Measurements from ENCODE around the gene PECR.
"Not testable (repeated sequence)": the region's sequence is repeated elsewhere in the genome, so short reads cannot be mapped to it uniquely, and the experiment has no call there.

Gene PECR

DNA sequence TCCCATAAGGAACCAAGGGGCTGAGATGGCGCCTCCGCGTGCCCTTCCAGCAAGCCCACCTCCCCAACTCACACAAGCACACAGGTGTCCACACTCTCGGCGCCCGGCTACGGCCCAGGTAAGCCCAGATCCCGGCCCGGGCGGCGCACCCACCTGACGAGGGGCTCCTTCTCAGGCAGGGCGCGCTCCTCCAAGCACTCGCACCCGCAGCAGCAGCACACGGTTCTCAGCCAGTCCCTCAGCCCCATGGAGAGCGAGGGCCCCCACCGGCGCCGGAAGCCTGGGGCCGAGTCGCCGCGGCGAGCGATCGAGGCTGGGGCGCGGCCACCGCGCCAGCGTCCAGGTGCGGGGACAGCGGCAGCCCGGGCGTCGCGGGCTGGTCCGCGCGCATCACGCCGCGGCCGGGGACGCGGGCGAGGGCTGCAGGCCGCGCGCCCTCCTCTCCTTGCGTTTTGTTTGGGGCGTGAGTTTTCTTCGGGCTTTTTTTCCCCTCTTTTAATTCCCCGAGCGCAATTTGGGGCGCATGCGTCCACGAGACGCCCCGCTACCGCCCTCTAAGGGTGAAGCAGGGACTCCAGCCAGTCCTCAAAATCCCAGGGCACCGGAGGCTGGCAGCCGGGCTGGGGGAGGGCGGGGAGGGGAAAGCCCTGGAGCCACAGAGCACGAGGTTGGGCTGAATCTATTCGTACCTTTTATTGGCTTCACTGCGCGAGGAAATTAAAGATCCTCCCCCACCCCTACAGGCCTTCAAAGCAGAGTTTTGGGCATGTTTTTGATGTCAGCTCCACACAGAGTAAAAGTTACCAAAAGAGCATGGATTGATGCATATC is 68.3 kb downstream of the PECR start, which contains the start of gene MREG:
MREG (minus strand) TSS at position 472 of the 830 bp plus-strand sequence; CDS start at position 248, 224 bp downstream.
- TF ChIP-seq, protein P1, sequence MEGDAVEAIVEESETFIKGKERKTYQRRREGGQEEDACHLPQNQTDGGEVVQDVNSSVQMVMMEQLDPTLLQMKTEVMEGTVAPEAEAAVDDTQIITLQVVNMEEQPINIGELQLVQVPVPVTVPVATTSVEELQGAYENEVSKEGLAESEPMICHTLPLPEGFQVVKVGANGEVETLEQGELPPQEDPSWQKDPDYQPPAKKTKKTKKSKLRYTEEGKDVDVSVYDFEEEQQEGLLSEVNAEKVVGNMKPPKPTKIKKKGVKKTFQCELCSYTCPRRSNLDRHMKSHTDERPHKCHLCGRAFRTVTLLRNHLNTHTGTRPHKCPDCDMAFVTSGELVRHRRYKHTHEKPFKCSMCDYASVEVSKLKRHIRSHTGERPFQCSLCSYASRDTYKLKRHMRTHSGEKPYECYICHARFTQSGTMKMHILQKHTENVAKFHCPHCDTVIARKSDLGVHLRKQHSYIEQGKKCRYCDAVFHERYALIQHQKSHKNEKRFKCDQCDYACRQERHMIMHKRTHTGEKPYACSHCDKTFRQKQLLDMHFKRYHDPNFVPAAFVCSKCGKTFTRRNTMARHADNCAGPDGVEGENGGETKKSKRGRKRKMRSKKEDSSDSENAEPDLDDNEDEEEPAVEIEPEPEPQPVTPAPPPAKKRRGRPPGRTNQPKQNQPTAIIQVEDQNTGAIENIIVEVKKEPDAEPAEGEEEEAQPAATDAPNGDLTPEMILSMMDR (IDR thresholded peaks at IDR 0.05), result peak; percentile 46
- DNase-seq (ENCODE audit: low spot score), result no peak
- peak within 1 kb of the TSS in 1 of 2 donors; percentile 18 for H3K27ac ChIP-seq
- H3K4me3 ChIP-seq, result peak within 1 kb of the TSS; percentile 76

DNA sequence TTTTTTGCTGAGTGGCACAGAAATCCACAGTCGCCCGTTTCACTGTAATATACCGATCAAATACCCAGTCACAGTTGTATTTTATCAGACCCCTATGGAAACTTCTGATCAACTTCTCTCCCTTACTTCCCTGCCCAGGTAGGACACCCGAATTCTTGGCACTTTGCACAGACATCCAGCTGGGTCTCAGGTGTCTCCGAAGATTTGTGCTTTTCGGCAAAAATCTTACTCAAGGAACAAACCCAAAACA is 68.9 kb downstream of the PECR start:
- no peak for DNase-seq (ENCODE audit: low spot score)
- Histone ChIP-seq H3K4me3 (peak overlapping the region; percentile 76), H3K27ac (no peak overlapping the region)
- TF ChIP-seq, protein P1 (IDR thresholded peaks at IDR 0.05), result no peak

DNA sequence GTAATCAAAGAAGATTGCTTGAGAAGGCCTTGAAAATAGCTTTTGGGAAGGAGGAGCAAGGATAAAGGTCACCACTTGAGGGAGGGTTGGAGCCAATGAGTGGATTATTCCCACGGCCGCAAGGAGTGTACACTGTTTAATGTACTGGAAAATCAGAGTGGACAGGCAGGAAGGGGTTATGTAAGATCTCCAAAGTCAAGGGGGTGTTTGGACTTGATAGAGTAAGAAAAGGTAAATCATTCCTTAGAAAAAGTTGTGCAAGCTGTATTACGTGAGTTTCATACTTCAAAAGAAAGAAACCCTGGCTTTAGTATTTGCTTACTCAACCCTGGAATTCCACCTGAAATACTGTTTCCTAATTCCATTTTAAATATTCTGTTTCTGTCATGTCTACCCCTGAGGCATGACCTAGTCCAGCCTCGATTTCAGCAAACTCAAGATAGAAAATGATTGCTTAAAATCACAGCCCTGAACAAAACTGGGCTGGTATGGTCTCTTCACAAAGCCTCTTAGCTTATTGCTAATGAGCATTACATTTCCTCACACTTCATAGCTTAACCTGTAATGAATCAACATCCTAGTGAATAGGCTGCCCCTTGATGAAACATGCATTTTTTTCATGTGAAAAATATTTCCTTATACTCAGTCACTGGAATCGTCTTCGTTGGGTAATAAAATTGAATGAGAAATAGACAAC is 69.3 kb downstream of the PECR start:
- DNase-seq (ENCODE audit: low spot score), result no peak
- peak overlapping the region; percentile 76 for H3K4me3 ChIP-seq
- no peak overlapping the region for H3K27ac ChIP-seq
- TF ChIP-seq, protein P1 (IDR thresholded peaks at IDR 0.05), result no peak

DNA sequence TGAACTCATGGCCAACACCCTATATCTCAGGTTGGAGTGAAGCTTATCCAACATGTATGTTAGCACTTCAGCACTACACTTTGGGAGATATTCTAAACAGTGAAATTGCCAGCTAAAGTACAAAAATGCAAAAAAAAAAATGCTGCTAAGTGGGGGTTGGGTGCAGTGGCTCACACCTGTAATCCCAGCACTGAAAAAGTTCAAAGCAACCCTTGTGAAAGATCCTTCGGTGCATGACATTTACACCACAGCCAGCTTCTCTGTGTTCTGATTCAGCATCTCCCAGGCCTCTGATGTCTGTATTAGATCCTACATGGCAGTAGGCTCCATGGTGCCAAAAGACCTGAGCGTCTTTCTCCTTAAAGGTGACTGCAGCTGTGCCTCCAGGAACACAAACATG is 72.4 kb downstream of the PECR start:
- DNase-seq (ENCODE audit: low spot score); H3K27ac ChIP-seq; H3K4me3 ChIP-seq: not testable (repeated sequence)

DNA sequence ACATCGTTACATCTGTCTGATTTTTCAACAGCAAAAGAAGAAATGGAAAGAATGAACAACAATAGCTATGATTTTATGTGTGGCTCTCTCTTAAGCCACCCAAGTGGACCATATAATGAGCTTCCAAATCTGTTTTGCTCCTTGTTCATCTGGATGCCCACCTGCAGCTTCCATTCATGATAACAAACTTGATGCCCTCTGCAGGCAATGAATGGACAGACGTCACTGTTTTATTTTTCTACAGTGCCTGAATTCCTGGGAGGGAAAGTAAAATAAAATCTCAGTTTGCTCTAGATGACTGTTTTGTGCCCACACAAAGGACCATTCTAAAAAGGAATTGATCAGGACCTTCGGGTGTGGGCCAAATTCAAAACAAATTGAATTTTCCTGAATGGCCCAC is 73.2 kb downstream of the PECR start:
- DNase-seq (ENCODE audit: low spot score), result no peak
- Histone ChIP-seq H3K27ac (no peak overlapping the region), H3K4me3 (no peak overlapping the region)
- TF ChIP-seq, protein P1 (IDR thresholded peaks at IDR 0.05), result no peak

DNA sequence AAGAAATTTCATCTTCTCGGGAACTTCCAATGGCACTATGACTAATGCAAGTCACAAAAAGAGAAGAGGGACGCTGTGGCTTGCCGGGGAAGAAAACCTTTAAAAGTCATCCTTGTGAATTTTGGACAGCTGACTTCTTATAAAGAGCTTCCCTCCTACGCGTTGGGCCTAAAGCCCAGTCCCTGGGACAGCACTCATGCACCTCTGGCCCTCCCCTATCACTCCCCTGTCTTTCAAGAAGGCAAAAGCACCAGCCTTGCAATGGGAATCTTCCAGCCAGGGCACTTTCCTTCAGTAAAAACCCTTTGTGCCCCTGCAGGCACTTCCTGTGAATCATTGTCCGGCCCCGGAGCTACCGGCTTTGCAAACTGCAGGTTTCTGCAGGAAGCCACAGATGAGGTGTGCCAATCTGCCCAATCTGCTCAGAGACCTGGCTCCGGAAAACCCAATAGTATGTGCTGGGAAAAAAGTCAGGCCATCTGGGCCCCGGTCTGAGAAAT is 75.4 kb downstream of the PECR start:
- DNase-seq (ENCODE audit: low spot score), result no peak
- TF ChIP-seq, protein P1 (IDR thresholded peaks at IDR 0.05), result no peak
- Histone ChIP-seq H3K27ac (no peak overlapping the region), H3K4me3 (no peak overlapping the region)

DNA sequence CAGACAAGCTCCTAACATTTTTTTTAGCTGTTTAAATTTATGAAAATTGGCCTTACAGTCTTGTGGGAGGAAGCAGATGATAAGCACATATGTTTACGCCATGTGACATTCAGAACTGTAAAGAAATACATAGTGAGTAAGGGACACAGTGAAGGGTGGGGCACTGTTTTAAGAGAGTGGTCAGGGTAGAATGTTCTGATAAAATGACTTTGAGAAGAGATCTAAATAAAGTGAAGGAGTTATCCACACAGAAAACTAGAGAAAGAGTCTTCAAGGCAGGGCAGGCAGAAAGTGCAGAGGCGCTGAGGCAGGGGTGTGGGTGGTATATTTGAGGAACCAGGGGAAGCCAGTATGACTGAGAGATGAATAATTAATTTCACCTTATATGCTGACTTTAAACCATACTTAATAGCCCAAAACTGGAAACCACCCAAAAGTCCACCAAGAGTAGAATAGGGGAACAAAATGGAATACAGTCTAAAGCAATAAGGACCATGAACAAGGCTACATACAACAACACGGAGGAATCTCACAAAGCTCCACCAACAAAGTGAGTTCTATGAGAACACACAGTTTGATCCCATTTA is 76.8 kb downstream of the PECR start:
- DNase-seq (ENCODE audit: low spot score), result no peak
- Histone ChIP-seq H3K4me3 (no peak overlapping the region), H3K27ac (no peak overlapping the region)
- TF ChIP-seq, protein P1 (IDR thresholded peaks at IDR 0.05), result no peak

Data from coronary artery (tissue), 2 donors.